Tracheal epithelial cell (primary cell): Measurements from ENCODE around the gene STAP1. TPM values are rescaled to one million over a fixed set of nuclear protein-coding genes. Genes with fewer than 3 reads are reported as not detected.

ENCODE experiments used
- total RNA-seq: library from RNA; depleted of rRNA; stranded (reverse); fragments of >200 nt; gene quantifications from 2 replicates; pipeline ENCODE4 v1.2.1, GENCODE V29; 2014

Gene STAP1, protein sequence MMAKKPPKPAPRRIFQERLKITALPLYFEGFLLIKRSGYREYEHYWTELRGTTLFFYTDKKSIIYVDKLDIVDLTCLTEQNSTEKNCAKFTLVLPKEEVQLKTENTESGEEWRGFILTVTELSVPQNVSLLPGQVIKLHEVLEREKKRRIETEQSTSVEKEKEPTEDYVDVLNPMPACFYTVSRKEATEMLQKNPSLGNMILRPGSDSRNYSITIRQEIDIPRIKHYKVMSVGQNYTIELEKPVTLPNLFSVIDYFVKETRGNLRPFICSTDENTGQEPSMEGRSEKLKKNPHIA
- not detected in 2 replicates for total RNA-seq

DNA sequence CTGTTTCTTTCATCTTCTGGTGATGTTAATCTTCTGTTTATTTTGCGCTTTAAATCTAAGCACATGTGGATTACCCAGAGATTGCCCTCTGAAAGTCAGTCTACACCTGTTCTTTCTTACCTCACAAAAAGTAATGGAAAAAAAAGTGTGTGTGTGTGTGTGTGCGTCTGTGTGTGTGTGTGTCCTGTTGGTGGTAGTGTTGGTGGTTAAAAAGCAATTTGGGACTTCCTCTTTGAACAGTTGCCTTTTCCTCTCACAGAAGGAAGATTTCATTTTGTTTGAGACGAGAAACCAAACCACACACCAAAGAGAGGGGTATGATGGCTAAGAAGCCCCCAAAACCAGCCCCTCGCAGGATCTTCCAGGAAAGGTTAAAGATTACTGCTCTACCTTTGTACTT lies at the start of gene STAP1:
STAP1 (plus strand) TSS at position 235 of the 400 bp plus-strand sequence; CDS start at position 318, 83 bp downstream.

DNA sequence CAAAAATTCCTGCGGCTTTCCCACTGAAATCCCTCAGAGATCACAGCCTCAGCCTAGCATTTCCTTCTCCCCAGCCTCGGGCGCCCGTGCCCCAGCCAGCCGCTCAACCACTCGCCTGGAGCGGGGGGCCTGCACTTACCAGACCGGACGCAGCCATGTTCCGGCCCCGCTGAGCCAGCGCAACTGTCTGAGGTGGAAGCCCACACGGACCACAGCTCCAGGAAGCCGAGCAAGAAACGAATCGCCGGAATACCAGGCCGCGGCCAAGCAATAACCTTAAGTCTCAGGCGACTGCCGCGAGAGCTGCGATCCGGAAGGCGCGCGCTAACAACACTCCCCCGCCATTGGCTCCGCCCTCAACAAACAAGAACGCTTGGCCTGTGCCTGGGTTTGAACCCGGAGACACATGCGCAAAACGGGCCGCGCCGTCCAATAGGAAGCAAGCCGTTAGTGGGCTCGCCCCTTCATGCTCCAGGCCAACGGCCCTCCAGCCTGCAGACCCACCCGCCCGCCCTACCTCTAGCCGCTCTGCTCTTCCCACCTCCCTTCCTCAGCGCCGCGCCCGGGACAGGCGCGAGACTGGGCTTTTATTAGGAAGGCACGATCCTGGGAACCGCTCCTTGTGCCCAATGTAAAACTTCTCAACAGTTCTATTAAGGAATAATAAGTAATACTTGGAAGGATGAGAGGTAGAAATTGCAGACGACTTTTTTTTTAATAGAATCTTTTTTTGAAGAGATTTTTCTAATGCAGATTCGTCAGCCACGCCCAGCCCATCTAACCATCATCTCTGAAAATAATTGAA lies 13.1 kb upstream of the STAP1 start, which contains the start of gene CENPC:
CENPC (minus strand) TSS at position 305 of the 805 bp plus-strand sequence; CDS start at position 157, 148 bp downstream.

Other genes with a start within 250 kb of the STAP1 start
- 3.1 and 5.8 TPM in 2 replicates for gene CENPC, start 13.2 kb upstream of the STAP1 start, total RNA-seq
- 101 and 196 TPM in 2 replicates for gene UBA6, start 142.4 kb downstream of the STAP1 start, total RNA-seq
- 0.43 TPM in 1 of 2 replicates, not detected in the other for gene GNRHR, start 195.7 kb downstream of the STAP1 start, total RNA-seq